ENCODE data around the gene HTR6. TPM values are rescaled to one million over a fixed set of nuclear protein-coding genes. Genes with fewer than 3 reads are reported as not detected.
"Not testable (repeated sequence)": the region's sequence is repeated elsewhere in the genome, so short reads cannot be mapped to it uniquely, and the experiment has no call there.

The HTR6 gene
- total RNA-seq, 1 experiment from 2014 or later, result not detected

- H3K9me3 ChIP-seq (ENCODE audit: low read length), result no peaks in the 10 kb centered on the region
- no peaks in the 10 kb centered on the region for H3K79me2 ChIP-seq (ENCODE audit: low read length)
- no peaks in the 10 kb centered on the region for H4K20me1 ChIP-seq (ENCODE audit: low read length)
- no peak for ATAC-seq
- no peaks in the 10 kb centered on the region for H3F3A ChIP-seq (ENCODE audit: low read length, unreplicated experiment)
- no peak for TF ChIP-seq CTCF (conservative IDR thresholded peaks at IDR 0.05; ENCODE audit: low read depth, low read length)
- TF ChIP-seq EZH2phosphoT487 (IDR thresholded peaks at IDR 0.05; ENCODE audit: borderline replicate concordance, low read length), result no peak
- no peak for TF ChIP-seq EZH2 (IDR thresholded peaks at IDR 0.05; ENCODE audit: low read length, unreplicated experiment)
- POLR2A ChIA-PET (ENCODE audit: unreplicated experiment), result no interaction called here
- no peak overlapping the region for H3K27ac ChIP-seq (ENCODE audit: low read length)
- peaks cover 19% of the 10 kb centered on the region for H3K36me3 ChIP-seq (ENCODE audit: low read depth, low read length)
- H3K9ac ChIP-seq (ENCODE audit: low read length), result no peak overlapping the region
- no peak overlapping the region for H3K4me2 ChIP-seq (ENCODE audit: low read length)
- no peaks in the 10 kb centered on the region for H3K9me2 ChIP-seq (replicated peaks; ENCODE audit: low read length)
- BruUV-seq (replicated peaks), result no TSS peak
- no peaks in the 10 kb centered on the region for H3K4me1 ChIP-seq (ENCODE audit: insufficient read depth, low read length)
- H3K27me3 ChIP-seq (ENCODE audit: low read length), result no peaks in the 10 kb centered on the region
- H2AFZ ChIP-seq (ENCODE audit: low read length), result no peak overlapping the region
- DNase-seq, result no peak
- no peak overlapping the region for H3K4me3 ChIP-seq (ENCODE audit: low read length)
- intact Hi-C loops (cut with micrococcal nuclease), result no loop called here
- CTCF ChIA-PET, result no interaction called here
Observed at GRCh38 chr1:19629357-19629756, 35.3 kb upstream of the HTR6 start.

GRCh38 chr1:19630192-19630591 lies 34.5 kb upstream of the HTR6 start:
- POLR2A ChIA-PET (ENCODE audit: unreplicated experiment); H3F3A ChIP-seq (ENCODE audit: low read length, unreplicated experiment); H3K9me2 ChIP-seq (replicated peaks; ENCODE audit: low read length); H4K20me1 ChIP-seq (ENCODE audit: low read length); DNase-seq; H3K4me2 ChIP-seq (ENCODE audit: low read length); H3K4me3 ChIP-seq (ENCODE audit: low read length); ATAC-seq; H3K4me1 ChIP-seq (ENCODE audit: insufficient read depth, low read length); H3K27ac ChIP-seq (ENCODE audit: low read length); H3K79me2 ChIP-seq (ENCODE audit: low read length); intact Hi-C loops (cut with micrococcal nuclease); H3K9me3 ChIP-seq (ENCODE audit: low read length); BruUV-seq (replicated peaks); H3K9ac ChIP-seq (ENCODE audit: low read length); H3K27me3 ChIP-seq (ENCODE audit: low read length); H2AFZ ChIP-seq (ENCODE audit: low read length): not testable (repeated sequence)
- CTCF ChIA-PET, result interaction anchor here (0.6 kb wide), 1 partner anchor 104 kb away, joined by 3 read pairs; no protein-coding TSS in a partner anchor
- peaks cover 11% of the 10 kb centered on the region; the same call in 1 of the 2 replicates for H3K36me3 ChIP-seq (ENCODE audit: low read depth, low read length)

- Histone ChIP-seq H3K27ac (ENCODE audit: low read length) (no peak overlapping the region), H2AFZ (ENCODE audit: low read length) (no peak overlapping the region), H3K4me2 (ENCODE audit: low read length) (no peak overlapping the region), H3K79me2 (ENCODE audit: low read length) (no peaks in the 10 kb centered on the region), H3F3A (ENCODE audit: low read length, unreplicated experiment) (no peaks in the 10 kb centered on the region), H3K36me3 (ENCODE audit: low read depth, low read length) (peaks cover 8% of the 10 kb centered on the region; the same call in 1 of the 2 replicates), H3K4me3 (ENCODE audit: low read length) (no peak overlapping the region), H3K27me3 (ENCODE audit: low read length) (no peaks in the 10 kb centered on the region), H3K9me3 (ENCODE audit: low read length) (no peaks in the 10 kb centered on the region), H4K20me1 (ENCODE audit: low read length) (no peaks in the 10 kb centered on the region), H3K9ac (ENCODE audit: low read length) (no peak overlapping the region), H3K9me2 (replicated peaks; ENCODE audit: low read length) (no peaks in the 10 kb centered on the region), H3K4me1 (ENCODE audit: insufficient read depth, low read length) (no peaks in the 10 kb centered on the region)
- DNase-seq (no peak), ATAC-seq (no peak)
- BruUV-seq (replicated peaks), result no TSS peak
- intact Hi-C loops (cut with micrococcal nuclease), result no loop called here
- CTCF ChIA-PET, result interaction anchor here (0.6 kb wide), 1 partner anchor 256 kb away, joined by 4 read pairs; no protein-coding TSS in a partner anchor
- POLR2A ChIA-PET (ENCODE audit: unreplicated experiment), result interaction anchor here (0.6 to 0.7 kb wide), 2 partner anchors 9 to 11 kb away, joined by 3 to 5 read pairs; no protein-coding TSS in a partner anchor
- TF ChIP-seq CTCF (conservative IDR thresholded peaks at IDR 0.05; ENCODE audit: low read depth, low read length), result no peak
Observed at GRCh38 chr1:19630720-19631395, 33.8 kb upstream of the HTR6 start.
